ENCODE measurements around the gene GTF2F2. TPM values are rescaled to one million over a fixed set of nuclear protein-coding genes. Genes with fewer than 3 reads are reported as not detected.

GTF2F2 gene
- total RNA-seq, 1 experiment from 2014 or later, result 40.1 TPM

- H3K4me3 ChIP-seq (replicated peaks in 1 of 2; ENCODE audit: low read depth in 1 of 2, low read length in 2 of 2), result peak overlapping the region; percentile 4 to 24; a peak in 2 of 4 replicates
- no peak for ATAC-seq
- CTCF ChIA-PET, result no interaction called here
Observed at GRCh38 chr13:45219123-45219891, 99.0 kb downstream of the GTF2F2 start.

GRCh38 chr13:45219938-45220375, 99.6 kb downstream of the GTF2F2 start:
- H3K79me2 ChIP-seq (ENCODE audit: insufficient read depth, low read length), result peaks cover 71% of the 10 kb centered on the region
- no peak overlapping the region for H2AFZ ChIP-seq (ENCODE audit: low read depth, low read length, poor library complexity, severe bottlenecking)
- DNase-seq (ENCODE audit: low read depth, low spot score) (peak; percentile 94), ATAC-seq (peak; percentile 87)
- no peaks in the 10 kb centered on the region for H3K9me2 ChIP-seq (ENCODE audit: insufficient read depth)
- H3K27me3 ChIP-seq (ENCODE audit: insufficient read depth, low read length), result no peaks in the 10 kb centered on the region
- H3K9ac ChIP-seq (ENCODE audit: low read length), result peak overlapping the region; percentile 44; the same call in 1 of the 2 replicates
- H3K36me3 ChIP-seq (ENCODE audit: control insufficient read depth in 1 of 2, insufficient read depth in 2 of 2, low read length in 2 of 2), result no peaks in the 10 kb centered on the region
- no TSS peak for BruUV-seq (replicated peaks)
- H4K20me1 ChIP-seq (ENCODE audit: insufficient read depth), result no peaks in the 10 kb centered on the region
- peak overlapping the region in 1 of 2 experiments; percentile 24; a peak in 1 of 4 replicates for H3K4me3 ChIP-seq (replicated peaks in 1 of 2; ENCODE audit: low read depth in 1 of 2, low read length in 2 of 2)
- no peaks in the 10 kb centered on the region for H3K9me3 ChIP-seq (ENCODE audit: control insufficient read depth in 1 of 2, insufficient read depth in 1 of 2, low read depth in 1 of 2, low read length in 2 of 2)
- H3K4me2 ChIP-seq (ENCODE audit: low read length), result peak overlapping the region; percentile 62
- H3K27ac ChIP-seq (ENCODE audit: low read depth, low read length), result peak overlapping the region; percentile 58; the same call in 1 of the 2 replicates
- CTCF ChIA-PET, result no interaction called here
- peaks cover 39 to 77% of the 10 kb centered on the region in 2 experiments for H3K4me1 ChIP-seq (ENCODE audit: control insufficient read depth in 1 of 2, insufficient read depth in 2 of 2, low read length in 2 of 2)
- intact Hi-C loops (cut with micrococcal nuclease), result no loop called here
- POLR2A ChIA-PET, result interaction anchor here (0.6 to 1.4 kb wide), 2 partner anchors 12 to 17 kb away, joined by 3 to 4 read pairs; no protein-coding TSS in a partner anchor
- RAD21 ChIA-PET (ENCODE audit: low non-redundant PET in 1 of 2, low total read pairs in 2 of 2, uncharacterized antibody in 2 of 2, unreplicated experiment in 2 of 2), result interaction anchor here in 1 of 2 experiments (0.6 kb wide), 1 partner anchor 116 kb away, joined by 4 read pairs; no protein-coding TSS in a partner anchor
- peak; percentile 80 for TF ChIP-seq CBX3 (IDR thresholded peaks at IDR 0.05; ENCODE audit: low read depth)
- TF ChIP-seq RAD21 (IDR thresholded peaks at IDR 0.05; ENCODE audit: low read depth), result peak; percentile 16; the same call in 1 of the 2 replicates
- TF ChIP-seq SRF (IDR thresholded peaks at IDR 0.05; ENCODE audit: low read depth), result peak; percentile 76
- TF ChIP-seq EZH2phosphoT487 (IDR thresholded peaks at IDR 0.05; ENCODE audit: borderline replicate concordance), result no peak
- 0 out of 2 replicates have a peak, but pooled peaks have one; percentile 29 for TF ChIP-seq ELF1 (IDR thresholded peaks at IDR 0.05; ENCODE audit: borderline replicate concordance, low read depth)
- TF ChIP-seq SP1 (IDR thresholded peaks at IDR 0.05; ENCODE audit: low read depth), result peak; percentile 89
- peak; percentile 81 for TF ChIP-seq CEBPB (IDR thresholded peaks at IDR 0.05; ENCODE audit: low read depth)
- TF ChIP-seq EGR1 (IDR thresholded peaks at IDR 0.05; ENCODE audit: low read depth), result 0 out of 2 replicates have a peak, but pooled peaks have one; percentile 18
- TF ChIP-seq ZNF274 (IDR thresholded peaks at IDR 0.05; ENCODE audit: low read depth, low read length), result no peak
- TF ChIP-seq CTCF (IDR thresholded peaks at IDR 0.05 in 2 of 3, conservative IDR thresholded peaks at IDR 0.05 in 1 of 3; ENCODE audit: borderline replicate concordance in 1 of 3, insufficient read depth in 1 of 3, low read depth in 2 of 3, low read length in 2 of 3), result no peak
- no peak for TF ChIP-seq REST (IDR thresholded peaks at IDR 0.05; ENCODE audit: low read depth)
- TF ChIP-seq ZFX (IDR thresholded peaks at IDR 0.05), result no peak
- peak; percentile 89 for TF ChIP-seq FOSL1 (IDR thresholded peaks at IDR 0.05; ENCODE audit: low read depth)

More at GRCh38 chr13:45219123-45219891, 99.0 kb downstream of the GTF2F2 start:
- POLR2A ChIA-PET, result interaction anchor here (0.6 to 1.4 kb wide), 2 partner anchors 12 to 52 kb away, joined by 3 to 4 read pairs; no protein-coding TSS in a partner anchor
- no peak for DNase-seq (ENCODE audit: low read depth, low spot score)
- Histone ChIP-seq H3K4me1 (ENCODE audit: control insufficient read depth in 1 of 2, insufficient read depth in 2 of 2, low read length in 2 of 2) (peaks cover 39 to 84% of the 10 kb centered on the region in 2 experiments), H3K9me2 (ENCODE audit: insufficient read depth) (no peaks in the 10 kb centered on the region), H4K20me1 (ENCODE audit: insufficient read depth) (no peaks in the 10 kb centered on the region), H3K27me3 (ENCODE audit: insufficient read depth, low read length) (no peaks in the 10 kb centered on the region), H3K27ac (ENCODE audit: low read depth, low read length) (peak overlapping the region; percentile 56; the same call in 1 of the 2 replicates), H3K9me3 (ENCODE audit: control insufficient read depth in 1 of 2, insufficient read depth in 1 of 2, low read depth in 1 of 2, low read length in 2 of 2) (no peaks in the 10 kb centered on the region), H3K36me3 (ENCODE audit: control insufficient read depth in 1 of 2, insufficient read depth in 2 of 2, low read length in 2 of 2) (no peaks in the 10 kb centered on the region), H2AFZ (ENCODE audit: low read depth, low read length, poor library complexity, severe bottlenecking) (no peak overlapping the region), H3K79me2 (ENCODE audit: insufficient read depth, low read length) (peaks cover 66% of the 10 kb centered on the region), H3K4me2 (ENCODE audit: low read length) (peak overlapping the region; percentile 62), H3K9ac (ENCODE audit: low read length) (peak overlapping the region; percentile 44)
- TF ChIP-seq CBX3 (IDR thresholded peaks at IDR 0.05; ENCODE audit: low read depth), result no peak
- RAD21 ChIA-PET (ENCODE audit: low non-redundant PET in 1 of 2, low total read pairs in 2 of 2, uncharacterized antibody in 2 of 2, unreplicated experiment in 2 of 2), result interaction anchor here in 1 of 2 experiments (0.6 kb wide), 1 partner anchor 115 kb away, joined by 4 read pairs; no protein-coding TSS in a partner anchor
- no TSS peak for BruUV-seq (replicated peaks)
- intact Hi-C loops (cut with micrococcal nuclease), result no loop called here

Measured in HCT116 (cell line).